DOHH2 (cell line): ENCODE data around the gene RARG.

Experiments
- CTCF ChIP-seq: fragments of 200-600 bp; sonication (generic); IDR thresholded peaks from one replicate; pipeline ENCODE4 v1.5.1; 2014; ENCODE audit warnings: antibody characterized with exemption, mild to moderate bottlenecking, low read depth, low read length; ENCODE audit not compliant: poor library complexity, severe bottlenecking
- EZH2phosphoT487 ChIP-seq: fragments of 200-600 bp; sonication (generic); IDR thresholded peaks from 2 replicates; pipeline ENCODE4 v1.6.1; 2017; ENCODE audit warnings: borderline replicate concordance, mild to moderate bottlenecking, antibody characterized with exemption, low read length, moderate library complexity, mixed read lengths

- TF ChIP-seq CTCF (no peak), EZH2phosphoT487 (no peak)
Measured at GRCh38 chr12:53160673-53161072, 71.3 kb downstream of the RARG start.
